ENCODE results near the gene PID1.

DNA sequence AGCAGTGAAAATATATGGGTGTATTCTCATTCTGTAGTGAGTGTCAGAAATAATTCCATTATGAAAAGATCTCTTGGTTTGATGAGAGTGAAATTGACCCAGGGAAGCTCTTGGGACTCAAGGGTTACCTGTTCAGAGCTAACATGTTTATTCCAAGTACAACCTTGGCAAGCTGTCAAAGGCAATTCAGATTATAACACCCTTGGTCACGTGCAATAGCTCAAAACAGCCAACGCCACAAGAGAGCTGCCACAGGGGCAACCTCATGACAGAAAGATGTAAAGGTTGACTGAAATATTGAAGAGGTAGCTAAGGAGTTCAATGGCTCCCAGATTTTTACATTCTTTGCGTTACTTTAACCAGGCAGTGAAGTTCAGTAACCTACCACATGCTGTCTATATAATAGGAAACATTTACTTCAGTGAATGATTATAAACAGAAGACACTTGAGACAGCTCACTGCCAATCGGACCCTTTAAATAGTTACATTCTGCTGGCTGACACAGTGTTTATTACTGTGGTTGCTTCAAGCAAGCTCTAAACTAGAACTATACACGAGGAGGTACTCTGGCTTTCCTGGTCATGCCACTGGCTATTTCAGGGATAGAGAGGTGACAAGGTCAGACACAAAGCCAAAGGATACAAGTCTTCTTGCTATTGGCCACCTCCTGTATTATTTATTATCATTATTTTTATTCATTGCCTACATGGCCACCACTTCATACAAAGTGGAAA, 187.3 kb downstream of the PID1 start:
- TF ChIP-seq ZNF274 (IDR thresholded peaks at IDR 0.05; ENCODE audit: low read depth, low read length) = no peak
- TF ChIP-seq YY1 (IDR thresholded peaks at IDR 0.05; ENCODE audit: insufficient read depth, insufficient read length) = no peak
